K562 (cell line): ENCODE data around the gene ZRANB1. TPM values are rescaled to one million over a fixed set of nuclear protein-coding genes. Genes with fewer than 3 reads are reported as not detected.

Experiments
- ATAC-seq: fragments of 200-7000 bp; cut with Tn5 transposase; 3 replicates; pipeline ENCODE4 v1.9.1; 2020; ENCODE audit warnings: moderate library complexity
- BruUV-seq: library from RNA; stranded (reverse); fragments of 400-500 nt; replicated peaks from 2 replicates; lab custom pipeline; 2021; lab: Mats Ljungman, UMichigan
- CTCF ChIA-PET: fragments of 300-600 bp; formaldehyde crosslinking; extraction: SDS; loops from one replicate; lab custom pipeline; 2021; ENCODE audit warnings: low intra/inter-chr PET ratio; lab: Yijun Ruan, JAX
- POLR2A ChIA-PET: fragments of 300-600, 350-650 bp; sonication (Branson Sonifier 250); formaldehyde crosslinking; extraction: SDS; loops from one replicate; lab custom pipeline; 2021; ENCODE audit warnings: antibody characterized with exemption, inconsistent platforms; lab: Yijun Ruan, JAX
- DNase-seq, 4 experiments: peaks; one replicate each; pipeline versions ENCODE4 v3.0.0 to v3.0.0-alpha.2; 2011 to 2018; ENCODE audit warnings: low spot score in 3 of 4, mixed read lengths in 3 of 4; ENCODE audit errors: extremely low read depth in 1 of 4
- FAIRE-seq: peaks from 2 replicates; lab custom pipeline; 2011; peaks lifted over from hg19 to GRCh38; lab: Jason Lieb, UNC
- H2AFZ ChIP-seq: 2 replicates; pipeline ENCODE4 v1.6.0; 2011; ENCODE audit warnings: low read depth, low read length, control low read depth, inconsistent platforms
- H3K27ac ChIP-seq: fragments of 200-600 bp; 3 replicates; pipeline ENCODE4 v1.8.0; 2011; ENCODE audit warnings: low read depth, mild to moderate bottlenecking, control low read depth, inconsistent platforms, low read length, moderate library complexity, mixed read lengths; ENCODE audit errors: extremely low read depth
- H3K27me3 ChIP-seq, 2 experiments: fragments of 300-600 bp in 1 of 2; 2 replicates in 1 of 2; 3 replicates in 1 of 2; pipeline versions ENCODE4 v1.6.0 to v1.8.0; 2011; ENCODE audit warnings: inconsistent platforms in 2 of 2, low read length in 2 of 2, mild to moderate bottlenecking in 1 of 2, mixed read lengths in 1 of 2, moderate library complexity in 1 of 2; ENCODE audit not compliant: control insufficient read depth in 2 of 2, insufficient read depth in 2 of 2
- H3K36me3 ChIP-seq: fragments of 300-600 bp; 3 replicates; pipeline ENCODE4 v1.8.0; 2011; ENCODE audit warnings: mild to moderate bottlenecking, low read length, inconsistent platforms; ENCODE audit not compliant: control insufficient read depth, insufficient read depth
- H3K4me1 ChIP-seq, 2 experiments: fragments of 200-600 bp in 1 of 2; replicated peaks in 1 of 2; 2 replicates in 1 of 2; 3 replicates in 1 of 2; pipeline versions ENCODE4 v1.5.1 to v1.8.0; 2011; ENCODE audit warnings: inconsistent platforms in 2 of 2, low read length in 2 of 2, mild to moderate bottlenecking in 1 of 2, mixed read lengths in 1 of 2, moderate library complexity in 1 of 2; ENCODE audit not compliant: control insufficient read depth in 2 of 2, insufficient read depth in 2 of 2
- H3K4me2 ChIP-seq: 2 replicates; pipeline ENCODE4 v1.6.1; 2011; ENCODE audit warnings: low read length, control low read depth, inconsistent platforms, mixed read lengths; ENCODE audit not compliant: insufficient read depth
- H3K4me3 ChIP-seq: fragments of 200-600 bp; sonication (generic), shearing (Covaris generic); 2 replicates; pipeline ENCODE4 v1.5.1; 2016; ENCODE audit warnings: control low read depth, inconsistent platforms
- H3K79me2 ChIP-seq: fragments of 200-600 bp; 3 replicates; pipeline ENCODE4 v1.8.0; 2011; ENCODE audit warnings: low read length, inconsistent platforms; ENCODE audit not compliant: control insufficient read depth, insufficient read depth
- H3K9ac ChIP-seq, 2 experiments: 2 replicates each; pipeline versions ENCODE4 v1.6.0 to v1.6.1; 2011; ENCODE audit warnings: low read depth in 2 of 2, low read length in 2 of 2, control low read depth in 1 of 2, inconsistent platforms in 1 of 2, mild to moderate bottlenecking in 1 of 2, mixed read lengths in 1 of 2; ENCODE audit not compliant: insufficient read depth in 1 of 2
- H3K9me1 ChIP-seq: one replicate; pipeline ENCODE4 v1.6.0; 2011; ENCODE audit warnings: inconsistent platforms, mild to moderate bottlenecking, low read length, moderate library complexity; ENCODE audit not compliant: control insufficient read depth, insufficient read depth
- H3K9me3 ChIP-seq: replicated peaks from 2 replicates; pipeline ENCODE4 v1.5.1; 2011; ENCODE audit warnings: low read depth, low read length, inconsistent platforms; ENCODE audit not compliant: control insufficient read depth, insufficient read depth
- H4K20me1 ChIP-seq: replicated peaks from 2 replicates; pipeline ENCODE4 v1.6.1; 2011; ENCODE audit warnings: low read length, inconsistent platforms, mixed read lengths; ENCODE audit not compliant: control insufficient read depth, insufficient read depth
- FOXK1 ChIP-seq: sonication (generic); formaldehyde crosslinking; IDR thresholded peaks from 2 replicates; pipeline ENCODE4 v1.8.0; 2022; ENCODE audit warnings: missing genetic modification reagents, mild to moderate bottlenecking, borderline replicate concordance
- SMAD1 ChIP-seq: fragments of 150-350 bp; IDR thresholded peaks from 2 replicates; pipeline ENCODE4 v1.6.1; 2014; ENCODE audit warnings: low read length, low read depth; ENCODE audit not compliant: partially characterized antibody
- SMARCB1 ChIP-seq: IDR thresholded peaks from 2 replicates; pipeline ENCODE4 v1.6.1; 2011; ENCODE audit warnings: improper control_type of control experiment, low read depth; ENCODE audit not compliant: insufficient read length
- XRCC4 ChIP-seq: IDR thresholded peaks from one replicate; pipeline ENCODE4 v1.6.1; 2011; ENCODE audit not compliant: insufficient read depth, insufficient read length; ENCODE audit errors: extremely low read depth
- ZBTB8A ChIP-seq: fragments of 450-650 bp; IDR thresholded peaks from 2 replicates; pipeline ENCODE4 v1.6.1; 2018; ENCODE audit warnings: mild to moderate bottlenecking, moderate library complexity; ENCODE audit not compliant: partially characterized antibody
- ZC3H8 ChIP-seq: fragments of 450-650 bp; IDR thresholded peaks from 2 replicates; pipeline ENCODE4 v1.6.1; 2017
- ZNF583 ChIP-seq: fragments of 250-450 bp; sonication (Bioruptor Pico); IDR thresholded peaks from 2 replicates; pipeline ENCODE4 v1.4.0; 2020
- WGBS: fragments of 100-300 bp; shearing (Covaris generic); methylation state at CpG from one replicate; pipeline ENCODE4 v1.1.6; 2016; ENCODE audit warnings: low coverage, mixed read lengths; ENCODE audit not compliant: insufficient coverage; ENCODE audit errors: missing lambda C conversion rate; 5-methylcytosine and 5-hydroxymethylcytosine counted together
- in situ Hi-C: fragments of 300-500 bp; cut with MboI; formaldehyde crosslinking; loops from 4 replicates; pipeline ENCODE4 v1.15.0; 2018; ENCODE audit warnings: inconsistent platforms, mixed read lengths
- intact Hi-C: fragments of 100-400 bp; cut with micrococcal nuclease; formaldehyde crosslinking; loops from 2 replicates; pipeline ENCODE4 v1.14.2; 2022
- polyA plus RNA-seq, 8 experiments: library from polyadenylated mRNA; depleted of rRNA in 4 of 8; stranded (reverse) in 5 of 8; unstranded in 3 of 8; fragments of >200 nt; fragmentation: Nextera tagmentation in 2 of 8; fragmentation: Illumina TruSeq in 1 of 8; extraction: Ambion mirVana in 2 of 8; extraction: Trizol in 1 of 8; gene quantifications; 2 replicates each; pipeline versions ENCODE4 v1.2.1 to v1.2.3, GENCODE V29; 2011 to 2014; ENCODE audit warnings: inconsistent platforms in 1 of 8, missing spikeins in 1 of 8
- total RNA-seq, 7 experiments: library from RNA; depleted of rRNA in 6 of 7; stranded (reverse); fragments of >200 nt in 6 of 7; fragmentation: Illumina TruSeq in 2 of 7; extraction: Trizol in 2 of 7; gene quantifications; 2 replicates each; pipeline versions ENCODE4 v1.2.1 to v1.2.3, GENCODE V29; 2011 to 2021; ENCODE audit warnings: low replicate concordance in 1 of 7
- TF ChIP-seq, protein P1 (sequence below): sonication (generic); formaldehyde crosslinking; IDR thresholded peaks from 2 replicates; pipeline ENCODE4 v1.4.0; 2020; ENCODE audit warnings: mild to moderate bottlenecking, missing genetic modification reagents
- TF ChIP-seq, protein P2 (sequence below): IDR thresholded peaks from 2 replicates; pipeline ENCODE4 v1.6.1; 2012; ENCODE audit warnings: low read depth, low read length, improper control_type of control experiment, borderline replicate concordance

The ZRANB1 gene
- total and polyA plus RNA-seq, 9 of the 15 experiments (the other 6 are each of a cell fraction or from before 2014, with no cell fraction given): 0.07 to 1.1 (median 0.64) TPM

DNA sequence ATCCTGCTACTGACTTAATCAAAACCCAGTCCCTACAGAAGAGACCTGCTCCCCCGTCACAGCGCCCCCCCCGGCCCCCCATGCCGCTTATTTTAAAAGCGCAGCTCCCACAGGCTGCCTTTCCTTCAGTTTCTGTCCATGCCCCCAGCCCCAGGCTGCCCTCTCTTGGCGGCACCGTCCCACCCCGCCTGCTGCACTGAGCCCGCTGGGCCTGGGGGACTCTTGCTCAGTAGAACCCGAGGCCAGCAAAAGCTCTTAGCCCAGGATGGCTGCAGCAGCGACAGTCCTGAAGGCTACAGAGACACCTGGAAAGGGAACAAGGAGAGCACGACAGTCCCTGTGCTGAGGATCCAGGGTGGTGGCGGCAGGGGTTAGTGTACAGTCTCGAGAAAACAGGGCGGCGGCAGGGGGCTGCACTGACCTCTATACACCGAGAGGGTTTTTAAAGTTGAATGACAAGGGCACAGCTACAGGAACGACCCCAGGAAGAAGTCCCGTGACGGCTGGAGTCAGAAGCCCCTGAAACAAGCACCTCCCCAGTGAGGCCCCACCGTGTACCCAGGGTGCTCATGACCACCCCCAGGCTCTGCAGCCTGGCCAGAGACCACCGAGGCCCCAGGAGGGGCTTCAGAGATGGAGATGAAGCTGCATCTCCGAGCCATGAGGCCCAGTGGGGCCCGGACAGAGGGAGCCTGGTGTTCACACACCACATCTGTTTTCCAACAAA, 54.4 kb downstream of the ZRANB1 start:
- no peak for ATAC-seq
- no peaks in the 10 kb centered on the region for H4K20me1 ChIP-seq
- CTCF ChIA-PET: no interaction called here

More for the DNA sequence above, 54.4 kb downstream of the ZRANB1 start:
- WGBS: no CpG with 5 or more reads among the region's 24 CpGs
- Histone ChIP-seq H3K79me2 (no peaks in the 10 kb centered on the region), H3K4me2 (no peak overlapping the region), H3K9ac (no peak overlapping the region), H3K4me1 (no peaks in the 10 kb centered on the region), H3K36me3 (no peaks in the 10 kb centered on the region), H2AFZ (no peak overlapping the region), H3K27me3 (no peaks in the 10 kb centered on the region), H3K4me3 (no peak overlapping the region), H3K9me1 (no peaks in the 10 kb centered on the region), H3K27ac (no peak overlapping the region), H3K9me3 (no peaks in the 10 kb centered on the region)
- TF ChIP-seq, protein P1, sequence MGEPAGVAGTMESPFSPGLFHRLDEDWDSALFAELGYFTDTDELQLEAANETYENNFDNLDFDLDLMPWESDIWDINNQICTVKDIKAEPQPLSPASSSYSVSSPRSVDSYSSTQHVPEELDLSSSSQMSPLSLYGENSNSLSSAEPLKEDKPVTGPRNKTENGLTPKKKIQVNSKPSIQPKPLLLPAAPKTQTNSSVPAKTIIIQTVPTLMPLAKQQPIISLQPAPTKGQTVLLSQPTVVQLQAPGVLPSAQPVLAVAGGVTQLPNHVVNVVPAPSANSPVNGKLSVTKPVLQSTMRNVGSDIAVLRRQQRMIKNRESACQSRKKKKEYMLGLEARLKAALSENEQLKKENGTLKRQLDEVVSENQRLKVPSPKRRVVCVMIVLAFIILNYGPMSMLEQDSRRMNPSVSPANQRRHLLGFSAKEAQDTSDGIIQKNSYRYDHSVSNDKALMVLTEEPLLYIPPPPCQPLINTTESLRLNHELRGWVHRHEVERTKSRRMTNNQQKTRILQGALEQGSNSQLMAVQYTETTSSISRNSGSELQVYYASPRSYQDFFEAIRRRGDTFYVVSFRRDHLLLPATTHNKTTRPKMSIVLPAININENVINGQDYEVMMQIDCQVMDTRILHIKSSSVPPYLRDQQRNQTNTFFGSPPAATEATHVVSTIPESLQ (CRISPR knock-in tag): no peak
- TF ChIP-seq ZC3H8: no peak
- no peak for TF ChIP-seq FOXK1
- no peak for TF ChIP-seq XRCC4
- TF ChIP-seq SMAD1: no peak
- TF ChIP-seq ZNF583: no peak
- no peak for TF ChIP-seq ZBTB8A
- TF ChIP-seq SMARCB1: no peak
- TF ChIP-seq, protein P2, sequence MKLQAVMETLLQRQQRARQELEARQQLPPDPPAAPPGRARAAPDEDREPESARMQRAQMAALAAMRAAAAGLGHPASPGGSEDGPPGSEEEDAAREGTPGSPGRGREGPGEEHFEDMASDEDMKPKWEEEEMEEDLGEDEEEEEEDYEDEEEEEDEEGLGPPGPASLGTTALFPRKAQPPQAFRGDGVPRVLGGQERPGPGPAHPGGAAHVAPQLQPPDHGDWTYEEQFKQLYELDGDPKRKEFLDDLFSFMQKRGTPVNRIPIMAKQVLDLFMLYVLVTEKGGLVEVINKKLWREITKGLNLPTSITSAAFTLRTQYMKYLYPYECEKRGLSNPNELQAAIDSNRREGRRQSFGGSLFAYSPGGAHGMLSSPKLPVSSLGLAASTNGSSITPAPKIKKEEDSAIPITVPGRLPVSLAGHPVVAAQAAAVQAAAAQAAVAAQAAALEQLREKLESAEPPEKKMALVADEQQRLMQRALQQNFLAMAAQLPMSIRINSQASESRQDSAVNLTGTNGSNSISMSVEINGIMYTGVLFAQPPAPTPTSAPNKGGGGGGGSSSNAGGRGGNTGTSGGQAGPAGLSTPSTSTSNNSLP: no peak
- intact Hi-C loops (no loop called here), in situ Hi-C loops (no loop called here)
- no peak for DNase-seq
- POLR2A ChIA-PET: no interaction called here
- no peak for FAIRE-seq
- no TSS peak for BruUV-seq
